GM12878 (cell line): ENCODE data around the gene SPATA24. TPM values are rescaled to one million over a fixed set of nuclear protein-coding genes. Genes with fewer than 3 reads are reported as not detected.

Experiments
- CEBPZ ChIP-seq: fragments of 150-350 bp; IDR thresholded peaks from 2 replicates; pipeline ENCODE4 v1.6.1; 2016; ENCODE audit warnings: low read depth, low read length
- MYC ChIP-seq: IDR thresholded peaks from 2 replicates; pipeline ENCODE4 v1.6.1; 2011; ENCODE audit warnings: mild to moderate bottlenecking, low read length, moderate library complexity, inconsistent platforms; ENCODE audit not compliant: insufficient read depth, insufficient replicate concordance, insufficient read length, severe bottlenecking
- NFIC ChIP-seq: IDR thresholded peaks from 2 replicates; pipeline ENCODE4 v1.6.1; 2012; ENCODE audit warnings: low read depth, mild to moderate bottlenecking, inconsistent platforms, low read length, moderate library complexity
- PBX3 ChIP-seq: IDR thresholded peaks from 2 replicates; pipeline ENCODE4 v1.6.1; 2011; ENCODE audit warnings: mild to moderate bottlenecking, low read depth, low read length, moderate library complexity; ENCODE audit not compliant: insufficient replicate concordance
- RCOR1 ChIP-seq: conservative IDR thresholded peaks from 2 replicates; pipeline ENCODE4 v1.6.1; 2012; ENCODE audit warnings: low read depth, low read length, improper control_type of control experiment
- ZBTB4 ChIP-seq: fragments of 450-650 bp; formaldehyde crosslinking; IDR thresholded peaks from 2 replicates; pipeline ENCODE4 v1.4.0; 2022; ENCODE audit warnings: mild to moderate bottlenecking, moderate library complexity
- ZNF24 ChIP-seq: fragments of 450-650 bp; IDR thresholded peaks from 2 replicates; pipeline ENCODE4 v1.6.1; 2017; ENCODE audit warnings: antibody characterized with exemption, mild to moderate bottlenecking
- ZNF274 ChIP-seq: IDR thresholded peaks from one replicate; pipeline ENCODE4 v1.8.0; 2011; ENCODE audit not compliant: insufficient read length, insufficient read depth
- ZNF592 ChIP-seq: fragments of 450-650 bp; IDR thresholded peaks from 2 replicates; pipeline ENCODE4 v1.6.1; 2017; ENCODE audit warnings: mild to moderate bottlenecking, moderate library complexity
- polyA plus RNA-seq, 11 experiments: library from polyadenylated mRNA; depleted of rRNA in 4 of 11; unstranded in 6 of 11; stranded (reverse) in 5 of 11; fragments of >200 nt; fragmentation: Nextera tagmentation in 4 of 11; fragmentation: Illumina TruSeq in 1 of 11; extraction: Ambion mirVana in 4 of 11; extraction: Trizol in 1 of 11; gene quantifications; 1 replicate in 1 of 11; 2 replicates in 10 of 11; pipeline versions ENCODE4 v1.2.1 to v1.2.3, GENCODE V29; 2011 to 2016; ENCODE audit warnings: inconsistent platforms in 2 of 11, missing spikeins in 2 of 11, low read depth in 1 of 11
- total RNA-seq, 4 experiments: library from RNA; depleted of rRNA in 3 of 4; stranded (reverse); fragments of >200 nt in 3 of 4; fragmentation: Illumina TruSeq in 1 of 4; extraction: Trizol in 1 of 4; gene quantifications; 2 replicates each; pipeline versions ENCODE4 v1.2.1 to v1.2.3, GENCODE V29; 2013 to 2021

Gene SPATA24
- total and polyA plus RNA-seq, 10 of the 15 experiments (the other 5 are each of a cell fraction or from before 2014, with no cell fraction given): 4.1 to 9.8 (median 7.3) TPM

- no peak for TF ChIP-seq PBX3
- no peak for TF ChIP-seq ZNF24
- no peak for TF ChIP-seq ZBTB4
- TF ChIP-seq NFIC: no peak
- no peak for TF ChIP-seq MYC
- no peak for TF ChIP-seq RCOR1
- TF ChIP-seq ZNF274: no peak
- TF ChIP-seq CEBPZ: no peak
- no peak for TF ChIP-seq ZNF592
Measured at GRCh38 chr5:139416651-139417050, 12.8 kb upstream of the SPATA24 start (continued).
